NCI-H82 treated with DMSO at 0.1 percent for 48 hours (cell line): ENCODE data around the gene ATP1B2.

Experiments
- DNase-seq: peaks from one replicate; lab custom pipeline; 2025; ENCODE audit not compliant: unreplicated experiment; lab: John Stamatoyannopoulos, UW

ATP1B2 gene

GRCh38 chr17:7677388-7678067 is 26.8 kb downstream of the ATP1B2 start:
- no peak for DNase-seq

GRCh38 chr17:7684851-7685532 is 34.3 kb downstream of the ATP1B2 start:
- DNase-seq: no peak

DNA sequence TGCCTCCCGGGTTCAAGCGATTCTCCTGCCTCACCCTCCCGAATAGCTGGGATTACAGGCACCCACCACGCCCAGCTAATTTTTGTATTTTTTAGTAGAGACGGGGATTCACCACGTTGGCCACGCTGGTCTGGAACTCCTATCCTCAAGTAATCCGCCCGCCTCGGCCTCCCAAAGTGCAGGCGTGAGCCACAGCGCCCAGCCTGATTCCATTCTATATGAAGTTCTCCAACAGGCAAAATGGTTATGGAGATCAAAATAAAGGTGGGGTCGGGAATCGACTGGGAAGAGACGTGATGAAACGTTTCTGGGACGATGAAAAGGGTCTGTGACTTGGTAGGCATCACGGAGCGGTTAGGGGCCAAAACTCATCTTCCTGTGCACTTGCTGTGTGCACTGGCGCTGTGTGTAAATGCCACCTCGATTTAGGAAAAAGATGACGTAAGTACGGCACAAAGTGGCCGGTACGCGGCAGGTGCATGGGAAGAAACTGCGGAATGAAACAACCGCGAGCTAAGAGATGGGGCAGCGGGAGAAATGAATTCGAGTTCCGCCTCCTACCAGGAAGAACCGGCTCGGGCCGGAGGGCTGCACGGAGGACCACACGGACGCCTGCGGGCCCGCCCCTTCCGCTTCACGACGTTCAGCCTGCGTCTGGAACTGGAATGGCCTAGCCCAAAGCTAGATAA is 35.0 kb downstream of the ATP1B2 start:
- peak; percentile 96 for DNase-seq

DNA sequence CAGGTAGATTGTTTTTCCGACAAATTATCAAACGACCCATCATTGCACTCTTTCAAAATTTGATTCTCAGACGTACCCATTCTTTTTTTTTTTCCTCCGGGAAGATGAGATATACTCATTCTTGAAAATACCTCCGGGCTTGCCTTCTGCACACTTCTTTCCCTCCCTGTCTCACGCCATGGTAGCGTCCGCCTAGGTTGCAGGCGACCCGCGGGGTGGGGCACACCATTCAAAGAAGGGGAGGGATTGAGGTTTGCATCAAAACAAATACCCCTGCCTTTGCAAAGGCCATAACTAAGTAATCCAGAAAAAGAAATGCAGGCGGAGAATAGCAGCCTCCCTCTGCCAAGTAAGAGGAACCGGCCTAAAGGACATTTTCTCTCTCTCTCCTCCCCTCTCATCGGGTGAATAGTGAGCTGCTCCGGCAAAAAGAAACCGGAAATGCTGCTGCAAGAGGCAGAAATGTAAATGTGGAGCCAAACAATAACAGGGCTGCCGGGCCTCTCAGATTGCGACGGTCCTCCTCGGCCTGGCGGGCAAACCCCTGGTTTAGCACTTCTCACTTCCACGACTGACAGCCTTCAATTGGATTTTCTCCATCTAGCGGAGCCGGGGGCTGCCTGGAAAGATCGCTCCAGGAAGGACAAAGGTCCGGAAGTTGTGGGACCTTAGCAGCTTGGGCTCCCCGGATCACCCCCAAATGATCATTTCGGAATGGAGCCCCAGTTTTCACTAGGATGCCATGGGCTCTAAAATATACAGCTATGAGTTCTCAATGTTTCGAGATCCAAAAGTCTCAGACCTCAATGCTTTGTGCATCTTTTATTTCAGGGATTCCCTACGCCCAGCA is 35.7 kb downstream of the ATP1B2 start:
- DNase-seq: peak; percentile 96

- DNase-seq: peak; percentile 96
Observed at GRCh38 chr17:7687072-7687907, 36.6 kb downstream of the ATP1B2 start, which contains the start of gene TP53. Gene TP53, minus strand, starts transcription at chr17:7687490. Its CDS starts 10,896 bp downstream, at chr17:7676594.

DNA sequence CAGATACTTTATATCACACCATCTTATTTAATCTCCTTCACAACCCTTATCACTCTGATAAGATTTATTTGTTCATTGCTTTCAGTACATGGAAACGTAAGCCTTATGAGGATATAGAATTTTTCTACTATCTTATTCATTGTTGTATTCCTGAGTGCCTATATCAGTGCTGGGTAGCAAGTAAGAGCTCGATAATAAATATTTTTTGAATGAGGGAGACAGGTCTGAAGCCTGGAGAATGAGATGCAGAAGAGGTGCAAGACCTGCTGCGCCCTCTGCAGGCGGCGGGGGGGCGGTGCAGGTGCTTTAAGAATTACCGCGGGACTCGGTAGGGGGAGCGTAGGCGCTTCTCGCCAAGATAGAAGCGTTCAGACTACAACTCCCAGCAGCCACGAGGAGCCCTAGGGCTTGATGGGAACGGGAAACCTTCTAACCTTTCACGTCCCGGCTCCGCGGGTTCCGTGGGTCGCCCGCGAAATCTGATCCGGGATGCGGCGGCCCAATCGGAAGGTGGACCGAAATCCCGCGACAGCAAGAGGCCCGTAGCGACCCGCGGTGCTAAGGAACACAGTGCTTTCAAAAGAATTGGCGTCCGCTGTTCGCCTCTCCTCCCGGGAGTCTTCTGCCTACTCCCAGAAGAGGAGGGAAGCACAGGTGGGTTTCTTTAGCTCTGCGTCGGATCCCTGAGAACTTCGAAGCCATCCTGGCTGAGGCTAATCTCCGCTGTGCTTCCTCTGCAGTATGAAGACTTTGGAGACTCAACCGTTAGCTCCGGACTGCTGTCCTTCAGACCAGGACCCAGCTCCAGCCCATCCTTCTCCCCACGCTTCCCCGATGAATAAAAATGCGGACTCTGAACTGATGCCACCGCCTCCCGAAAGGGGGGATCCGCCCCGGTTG is 37.4 kb downstream of the ATP1B2 start, which contains the start of gene WRAP53:
WRAP53 (plus strand) TSS at position 570 of the 900 bp plus-strand sequence; CDS start at position 742, 172 bp downstream.
- peak; percentile 99 for DNase-seq

- no peak for DNase-seq
Observed at GRCh38 chr17:7688808-7689316, 38.1 kb downstream of the ATP1B2 start.

DNA sequence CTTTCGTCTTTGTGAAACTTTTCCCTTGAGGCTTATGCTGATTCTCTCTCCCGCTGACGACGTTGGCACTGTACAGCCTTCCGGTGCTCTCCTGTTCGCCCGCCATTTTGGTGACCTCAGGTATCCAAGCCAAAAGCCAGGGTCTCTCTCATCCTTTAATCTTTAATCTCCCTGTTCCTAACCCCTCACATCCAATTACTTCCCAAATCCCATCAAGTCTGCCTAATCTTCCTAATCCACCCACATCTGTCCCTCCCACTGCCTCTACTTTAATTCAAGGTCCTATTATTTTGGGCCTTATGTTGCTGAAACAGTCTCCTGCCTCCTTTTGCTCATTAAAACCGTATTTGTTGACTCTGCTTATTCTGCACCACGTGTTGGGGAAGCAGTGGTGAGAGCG is 44.9 kb downstream of the ATP1B2 start:
- peak; percentile 100 for DNase-seq

DNA sequence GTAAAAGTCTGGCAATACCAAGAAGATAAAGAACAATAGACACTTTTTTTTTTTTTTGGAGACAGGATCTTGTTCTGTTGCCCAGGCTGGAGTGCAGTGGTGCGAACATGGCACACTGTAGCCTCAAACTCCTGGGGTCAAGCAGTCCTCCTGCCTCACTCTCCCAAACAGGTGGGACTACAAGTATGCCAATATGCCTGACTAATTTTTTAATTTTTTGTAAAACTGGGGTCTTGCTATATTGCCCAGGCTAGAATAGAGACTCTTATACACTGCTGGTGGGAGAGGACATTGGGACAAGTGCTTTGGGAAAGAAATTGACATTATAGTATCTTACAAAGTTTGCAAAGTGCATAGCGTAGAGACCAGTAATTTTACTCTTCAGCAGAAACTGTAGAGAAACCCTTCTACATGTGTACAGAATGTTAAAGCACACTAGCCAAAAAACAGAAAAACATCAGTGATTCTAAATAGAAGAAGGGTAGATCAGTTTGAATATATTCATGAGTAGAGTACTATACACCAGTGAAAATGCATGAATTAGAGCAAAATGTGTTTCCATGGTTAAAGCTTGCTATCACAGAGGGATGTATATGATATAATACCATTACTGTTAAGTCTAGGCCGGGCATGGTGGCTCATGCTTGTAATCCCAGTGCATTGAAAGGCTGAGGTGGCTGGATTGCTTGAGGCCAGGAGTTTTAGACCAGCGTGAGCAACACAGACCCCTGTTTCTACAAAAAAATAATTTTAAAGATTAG is 47.3 kb downstream of the ATP1B2 start:
- DNase-seq: no peak

- DNase-seq: no peak
Observed at GRCh38 chr17:7700510-7700909, 49.8 kb downstream of the ATP1B2 start.

GRCh38 chr17:7701681-7702080 is 51.0 kb downstream of the ATP1B2 start:
- DNase-seq: no peak

DNA sequence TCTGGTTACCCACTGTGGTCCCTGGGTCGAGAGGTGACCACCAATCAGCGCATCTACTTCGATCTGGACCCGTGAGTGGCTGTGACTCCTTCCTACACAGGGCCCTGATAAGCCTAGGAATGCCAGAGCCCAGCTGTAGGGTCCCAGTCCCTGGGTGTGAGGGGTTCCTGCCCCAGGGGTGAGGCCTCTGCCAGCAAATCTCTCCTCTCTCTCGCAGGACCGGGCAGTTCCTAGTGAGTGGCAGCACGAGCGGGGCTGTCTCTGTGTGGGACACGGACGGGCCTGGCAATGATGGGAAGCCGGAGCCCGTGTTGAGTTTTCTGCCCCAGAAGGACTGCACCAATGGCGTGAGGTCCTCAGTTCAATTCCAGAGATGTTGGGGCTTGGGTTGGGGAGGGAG is 52.0 kb downstream of the ATP1B2 start:
- DNase-seq: no peak

- DNase-seq: peak; percentile 81
Observed at GRCh38 chr17:7703584-7704479, 53.1 kb downstream of the ATP1B2 start.

DNA sequence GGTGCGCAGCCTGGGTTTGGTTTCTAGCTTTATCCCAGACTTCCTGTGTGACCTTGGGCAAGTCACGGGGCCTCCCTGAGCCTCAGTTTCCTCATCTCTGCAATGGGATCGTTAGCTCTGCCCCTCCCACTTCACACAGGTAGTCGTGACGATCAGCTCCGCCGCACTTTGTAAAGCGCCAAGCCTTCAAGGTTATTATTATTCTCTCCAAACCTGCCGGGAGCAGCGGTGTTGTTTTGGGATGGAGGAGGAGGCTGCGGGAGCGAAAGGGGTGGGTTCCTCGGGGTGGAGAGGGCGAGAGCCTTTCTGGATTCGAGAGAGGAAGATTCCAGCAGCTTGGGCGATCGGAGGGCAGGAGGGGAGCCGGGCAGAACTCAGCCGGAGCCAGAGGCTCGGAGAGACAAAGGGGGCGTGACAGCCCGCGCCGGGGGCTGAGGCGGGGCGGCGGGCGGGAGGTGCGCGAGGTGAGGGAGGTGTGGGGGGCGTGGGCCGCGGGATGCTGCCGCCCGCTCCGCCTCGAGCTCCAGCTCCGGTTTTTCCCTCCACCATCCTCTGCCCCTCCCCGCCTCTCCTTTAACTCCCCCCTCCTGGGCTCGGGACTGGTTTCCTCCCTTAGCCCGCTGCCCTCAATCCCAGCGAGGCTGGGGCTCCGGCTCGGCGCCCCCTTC is 54.0 kb downstream of the ATP1B2 start, which contains the start of gene EFNB3:
EFNB3 (plus strand) TSS at position 602 of the 668 bp plus-strand sequence. CDS start 397 bp downstream, outside the sequence.
- peak; percentile 66 for DNase-seq

DNA sequence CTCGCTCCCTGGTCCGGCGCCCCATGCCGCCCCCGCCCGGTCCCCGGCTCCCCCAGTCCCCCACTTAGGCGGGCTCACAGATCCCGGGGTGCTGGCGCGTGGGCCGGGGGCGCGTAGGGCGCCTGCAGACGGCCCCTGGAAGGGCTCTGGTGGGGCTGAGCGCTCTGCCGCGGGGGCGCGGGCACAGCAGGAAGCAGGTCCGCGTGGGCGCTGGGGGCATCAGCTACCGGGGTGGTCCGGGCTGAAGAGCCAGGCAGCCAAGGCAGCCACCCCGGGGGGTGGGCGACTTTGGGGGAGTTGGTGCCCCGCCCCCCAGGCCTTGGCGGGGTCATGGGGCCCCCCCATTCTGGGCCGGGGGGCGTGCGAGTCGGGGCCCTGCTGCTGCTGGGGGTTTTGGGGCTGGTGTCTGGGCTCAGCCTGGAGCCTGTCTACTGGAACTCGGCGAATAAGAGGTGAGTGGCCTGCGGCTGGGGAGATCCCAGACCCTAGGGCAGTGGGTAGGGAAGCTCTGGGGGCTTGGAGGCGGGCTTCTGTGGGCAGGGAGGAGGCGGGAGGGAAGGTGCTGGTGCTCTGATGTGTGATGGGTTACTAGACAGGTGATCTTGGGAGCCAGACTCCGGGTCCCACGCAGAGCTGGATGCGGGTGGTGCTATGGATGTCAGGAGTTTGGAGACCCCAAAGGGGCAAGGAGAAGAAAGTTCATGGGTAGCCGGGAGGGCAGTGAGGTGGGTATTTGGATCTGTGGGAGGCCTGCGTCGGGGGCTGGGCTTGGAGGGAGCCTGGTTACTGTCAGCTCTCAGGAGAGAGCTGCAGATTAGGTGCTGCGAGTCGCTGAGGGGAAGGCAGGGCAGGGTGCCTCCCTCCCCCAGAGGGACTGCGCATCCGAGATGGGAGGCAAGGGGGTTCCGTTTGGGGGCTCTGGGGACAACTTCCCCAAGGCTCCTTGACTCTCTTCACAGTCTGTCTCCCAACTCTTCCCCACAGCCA is 54.8 kb downstream of the ATP1B2 start:
- no peak for DNase-seq
